GM12891 (cell line): ENCODE measurements around the gene RNF11.

Source experiments
- POLR2A ChIP-seq: IDR thresholded peaks from 2 replicates; pipeline ENCODE4 v1.6.1; 2011; ENCODE audit warnings: low read depth, low read length, control low read depth
- POLR2AphosphoS5 ChIP-seq: IDR thresholded peaks from 2 replicates; pipeline ENCODE4 v1.6.1; 2011; ENCODE audit warnings: low read depth, low read length, control low read depth
- POU2F2 ChIP-seq: IDR thresholded peaks from 2 replicates; pipeline ENCODE4 v1.6.1; 2011; ENCODE audit warnings: low read depth, mild to moderate bottlenecking, control low read depth, low read length, moderate library complexity
- TAF1 ChIP-seq: IDR thresholded peaks from 2 replicates; pipeline ENCODE4 v1.6.1; 2011; ENCODE audit warnings: low read depth, low read length, control low read depth

DNA sequence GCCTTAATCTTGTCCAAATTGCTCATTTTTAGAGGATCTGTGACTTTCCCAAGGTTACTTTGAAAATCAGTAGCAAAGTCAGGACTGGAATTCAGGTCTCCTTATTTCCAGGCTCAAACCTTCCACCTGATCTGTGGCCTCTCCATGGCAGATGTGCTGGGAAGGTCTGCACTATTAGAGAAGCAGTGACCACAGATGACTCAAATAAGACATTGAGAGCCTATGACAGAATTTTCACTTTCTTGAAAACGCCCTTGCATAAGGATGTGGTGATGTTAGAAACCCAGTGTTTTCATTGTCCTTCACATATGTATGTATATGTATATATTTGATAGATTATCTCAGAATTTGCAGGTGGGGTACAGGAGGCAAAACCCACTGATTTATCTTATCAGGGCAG lies 49.0 kb downstream of the RNF11 start:
- TF ChIP-seq POLR2A (no peak), POLR2AphosphoS5 (no peak), TAF1 (no peak), POU2F2 (no peak)
